PC-3 (cell line): ENCODE results near the gene KLHL13. TPM values are rescaled to one million over a fixed set of nuclear protein-coding genes. Genes with fewer than 3 reads are reported as not detected.

Experiments used
- ATAC-seq: fragments of 200-7000 bp; cut with Tn5 transposase; 2 replicates; pipeline ENCODE4 v1.9.1; 2020; ENCODE audit warnings: mild to moderate bottlenecking, moderate library complexity
- BruUV-seq: library from RNA; stranded (reverse); fragments of 400-500 nt; replicated peaks from 2 replicates; lab custom pipeline; 2021; lab: Mats Ljungman, UMichigan
- CTCF ChIA-PET: fragments of 300-600 bp; sonication (Branson Sonifier 250); formaldehyde crosslinking; loops from one replicate; lab custom pipeline; 2022; ENCODE audit warnings: antibody characterized with exemption; lab: Charles Lee
- POLR2A ChIA-PET: fragments of 300-600 bp; sonication (Branson Sonifier 250); formaldehyde crosslinking; loops from one replicate; lab custom pipeline; 2022; ENCODE audit warnings: antibody characterized with exemption; ENCODE audit not compliant: unreplicated experiment; lab: Charles Lee
- DNase-seq: peaks from one replicate; pipeline ENCODE4 v3.0.0-alpha.2; 2015
- H2AFZ ChIP-seq: fragments of 300-600 bp; sonication (generic); 2 replicates; pipeline ENCODE4 v1.6.0; 2016; ENCODE audit warnings: antibody characterized with exemption, low read length
- H3F3A ChIP-seq: fragments of 300-600 bp; sonication (generic); one replicate; pipeline ENCODE4 v1.6.0; 2017; ENCODE audit warnings: antibody characterized with exemption, low read length, control low read depth, mild to moderate bottlenecking; ENCODE audit not compliant: unreplicated experiment
- H3K27ac ChIP-seq: fragments of 300-600 bp; sonication (generic); 2 replicates; pipeline ENCODE4 v1.5.1; 2016; ENCODE audit warnings: mild to moderate bottlenecking, low read length
- H3K27me3 ChIP-seq: fragments of 300-600 bp; sonication (generic); 2 replicates; pipeline ENCODE4 v1.6.1; 2016; ENCODE audit warnings: low read length, mixed read lengths
- H3K36me3 ChIP-seq: fragments of 300-600 bp; sonication (generic); 2 replicates; pipeline ENCODE4 v1.6.1; 2016; ENCODE audit warnings: low read depth, mixed run types, low read length, mixed read lengths
- H3K4me1 ChIP-seq: fragments of 300-600 bp; sonication (generic); 2 replicates; pipeline ENCODE4 v1.5.1; 2016; ENCODE audit warnings: low read length; ENCODE audit not compliant: insufficient read depth
- H3K4me2 ChIP-seq: fragments of 300-600 bp; sonication (generic); 2 replicates; pipeline ENCODE4 v1.6.0; 2016; ENCODE audit warnings: low read length
- H3K4me3 ChIP-seq: fragments of 300-600 bp; sonication (generic); 2 replicates; pipeline ENCODE4 v1.5.1; 2016; ENCODE audit warnings: mild to moderate bottlenecking, low read length, mixed read lengths
- H3K79me2 ChIP-seq: fragments of 300-600 bp; sonication (generic); 2 replicates; pipeline ENCODE4 v1.6.1; 2017; ENCODE audit warnings: low read length, mixed read lengths
- H3K9ac ChIP-seq: fragments of 300-600 bp; sonication (generic); 2 replicates; pipeline ENCODE4 v1.6.0; 2016; ENCODE audit warnings: mild to moderate bottlenecking, low read length
- H3K9me2 ChIP-seq: fragments of 300-600 bp; sonication (generic); replicated peaks from 2 replicates; pipeline ENCODE4 v1.6.1; 2016; ENCODE audit warnings: mixed run types, low read length, mixed read lengths
- H3K9me3 ChIP-seq: fragments of 300-600 bp; sonication (generic); 2 replicates; pipeline ENCODE4 v1.6.1; 2016; ENCODE audit warnings: low read length, mixed read lengths
- H4K20me1 ChIP-seq: fragments of 300-600 bp; sonication (generic); 2 replicates; pipeline ENCODE4 v1.6.1; 2016; ENCODE audit warnings: low read length, mixed read lengths
- CTCF ChIP-seq: fragments of 300-600 bp; sonication (generic); conservative IDR thresholded peaks from 2 replicates; pipeline ENCODE4 v1.5.1; 2017; ENCODE audit warnings: antibody characterized with exemption, low read depth, mild to moderate bottlenecking, low read length
- EZH2 ChIP-seq: fragments of 300-600 bp; sonication (generic); IDR thresholded peaks from one replicate; pipeline ENCODE4 v1.6.1; 2017; ENCODE audit warnings: antibody characterized with exemption, mild to moderate bottlenecking, low read length; ENCODE audit not compliant: unreplicated experiment
- EZH2phosphoT487 ChIP-seq: fragments of 300-600 bp; sonication (generic); IDR thresholded peaks from 2 replicates; pipeline ENCODE4 v1.6.1; 2018; ENCODE audit warnings: mild to moderate bottlenecking, antibody characterized with exemption, low read length, borderline replicate concordance
- intact Hi-C: fragments of 100-400 bp; cut with micrococcal nuclease; formaldehyde crosslinking; loops from 2 replicates; pipeline ENCODE4 v1.9.0; 2023
- total RNA-seq: library from RNA; depleted of rRNA; stranded (reverse); fragments of >200 nt; gene quantifications from 2 replicates; pipeline ENCODE4 v1.2.3, GENCODE V29; 2014

Gene KLHL13
- total RNA-seq, 1 experiment from 2014 or later = 4.0 TPM

DNA sequence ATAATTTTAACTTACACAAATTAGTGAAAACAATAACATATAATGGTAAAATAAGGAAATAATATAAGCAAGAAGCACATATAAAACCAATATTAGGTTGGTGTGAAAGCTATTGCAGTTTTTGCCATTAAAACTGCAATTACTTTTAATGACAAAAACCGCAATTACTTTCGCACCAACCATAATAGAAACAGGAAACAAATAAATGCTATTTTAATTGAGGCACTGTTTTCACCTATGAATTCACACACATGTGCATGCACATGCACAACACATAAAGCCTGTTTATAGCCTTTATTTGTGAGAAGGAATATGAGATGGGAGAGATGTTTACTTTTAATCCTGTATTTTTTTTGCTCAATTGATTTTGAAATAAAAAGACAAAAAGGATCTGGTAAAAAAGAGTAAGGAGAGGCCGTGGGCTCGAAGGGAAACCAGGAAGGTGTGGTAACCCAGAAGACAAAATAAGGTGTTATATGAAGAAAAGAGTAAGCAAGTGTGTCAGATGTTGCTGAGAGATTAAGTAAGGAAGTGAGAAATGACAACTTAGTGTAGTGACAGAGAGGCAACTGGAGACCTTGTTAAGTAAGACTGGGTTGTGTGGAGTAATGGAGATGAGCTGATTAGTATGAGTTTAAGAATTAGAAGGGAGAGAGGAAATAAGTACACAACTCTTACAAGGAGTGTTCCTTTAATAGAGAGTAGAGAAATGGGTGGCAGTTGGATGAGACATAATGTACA is 69.0 kb downstream of the KLHL13 start:
- ChIA-PET POLR2A (no interaction called here), CTCF (no interaction called here)
- no peak for DNase-seq
- no peaks in the 10 kb centered on the region for H3K9me2 ChIP-seq
- H3K9me3 ChIP-seq = no peaks in the 10 kb centered on the region
- no peak overlapping the region for H3K27ac ChIP-seq
- TF ChIP-seq EZH2phosphoT487 (no peak), CTCF (no peak), EZH2 (no peak)
- H3K27me3 ChIP-seq = no peaks in the 10 kb centered on the region
- no TSS peak for BruUV-seq
- H3K4me2 ChIP-seq = no peak overlapping the region
- H2AFZ ChIP-seq = no peak overlapping the region
- intact Hi-C loops = no loop called here
- H4K20me1 ChIP-seq = no peaks in the 10 kb centered on the region
- no peaks in the 10 kb centered on the region for H3K4me1 ChIP-seq
- no peak overlapping the region for H3K9ac ChIP-seq
- H3K36me3 ChIP-seq = no peaks in the 10 kb centered on the region
- H3F3A ChIP-seq = no peaks in the 10 kb centered on the region
- ATAC-seq = no peak
- H3K4me3 ChIP-seq = no peak overlapping the region
- H3K79me2 ChIP-seq = no peaks in the 10 kb centered on the region

DNA sequence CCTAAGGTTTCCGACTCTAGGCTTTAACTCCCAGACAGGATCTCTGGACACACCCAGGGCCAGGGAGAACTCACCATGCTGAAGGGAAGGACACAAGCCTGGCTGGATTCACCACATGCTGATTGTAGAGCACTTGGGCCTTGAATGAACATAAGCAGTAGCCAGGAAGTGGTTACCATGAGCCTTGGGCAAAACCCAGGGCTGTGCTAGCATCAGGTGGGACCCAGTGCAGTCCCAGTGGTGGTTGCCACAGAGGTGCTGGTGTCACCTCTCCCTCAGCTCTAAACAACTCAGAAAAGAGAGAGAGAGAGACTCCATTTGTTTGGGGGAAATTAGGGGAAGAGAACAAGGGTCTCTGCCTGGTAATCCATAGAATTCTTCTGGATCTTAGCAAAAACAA is 77.0 kb downstream of the KLHL13 start:
- CTCF ChIA-PET = no interaction called here

More for the DNA sequence above, 77.0 kb downstream of the KLHL13 start:
- DNase-seq = no peak
- Histone ChIP-seq H3K27ac (no peak overlapping the region), H3K79me2 (no peaks in the 10 kb centered on the region), H3F3A (no peaks in the 10 kb centered on the region), H3K9me2 (no peaks in the 10 kb centered on the region), H2AFZ (no peak overlapping the region), H3K4me2 (no peak overlapping the region), H4K20me1 (no peaks in the 10 kb centered on the region), H3K9me3 (no peaks in the 10 kb centered on the region), H3K9ac (no peak overlapping the region), H3K4me3 (no peak overlapping the region), H3K4me1 (no peaks in the 10 kb centered on the region), H3K27me3 (no peaks in the 10 kb centered on the region), H3K36me3 (no peaks in the 10 kb centered on the region)
- no TSS peak for BruUV-seq
- no peak for ATAC-seq
- POLR2A ChIA-PET = no interaction called here
- TF ChIP-seq EZH2 (no peak), EZH2phosphoT487 (no peak), CTCF (no peak)
- intact Hi-C loops = no loop called here
